OCI-LY7 (cell line): ENCODE measurements around the gene SALL3. TPM values are rescaled to one million over a fixed set of nuclear protein-coding genes. Genes with fewer than 3 reads are reported as not detected.

ENCODE experiments used
- BruUV-seq: library from RNA; stranded (reverse); fragments of 400-500 nt; replicated peaks from 2 replicates; lab custom pipeline; 2021; lab: Mats Ljungman, UMichigan
- CTCF ChIA-PET: fragments of 300-600 bp; sonication (Branson Sonifier 250); formaldehyde crosslinking; loops from one replicate; lab custom pipeline; 2022; ENCODE audit warnings: antibody characterized with exemption; ENCODE audit not compliant: unreplicated experiment; lab: Charles Lee
- POLR2A ChIA-PET: fragments of 300-600 bp; sonication (Branson Sonifier 250); formaldehyde crosslinking; loops from one replicate; lab custom pipeline; 2022; ENCODE audit warnings: antibody characterized with exemption; lab: Charles Lee
- DNase-seq: peaks from one replicate; pipeline ENCODE4 v3.0.0-alpha.2; 2015; ENCODE audit warnings: low spot score
- H2AFZ ChIP-seq: fragments of 200-600 bp; sonication (generic), shearing (Covaris generic); 2 replicates; pipeline ENCODE4 v1.6.1; 2014; ENCODE audit warnings: mild to moderate bottlenecking, antibody characterized with exemption, low read length, moderate library complexity
- H3K27ac ChIP-seq: fragments of 200-600 bp; sonication (generic); 2 replicates; pipeline ENCODE4 v1.5.1; 2014; ENCODE audit warnings: mixed run types, low read depth, mild to moderate bottlenecking, moderate library complexity, low read length, inconsistent platforms; ENCODE audit not compliant: poor library complexity, severe bottlenecking
- H3K36me3 ChIP-seq: fragments of 200-600 bp; sonication (generic); 2 replicates; pipeline ENCODE4 v1.6.1; 2014; ENCODE audit warnings: mild to moderate bottlenecking, antibody characterized with exemption, low read length, moderate library complexity, mixed read lengths; ENCODE audit not compliant: insufficient read depth
- H3K4me1 ChIP-seq: fragments of 200-600 bp; sonication (generic); 2 replicates; pipeline ENCODE4 v1.5.1; 2014; ENCODE audit warnings: mild to moderate bottlenecking, low read length; ENCODE audit not compliant: insufficient read depth, poor library complexity, severe bottlenecking
- H3K4me2 ChIP-seq: fragments of 200-600 bp; sonication (generic); 2 replicates; pipeline ENCODE4 v1.6.1; 2014; ENCODE audit warnings: mild to moderate bottlenecking, low read length
- H3K4me3 ChIP-seq: fragments of 200-600 bp; sonication (generic); 2 replicates; pipeline ENCODE4 v1.5.1; 2014; ENCODE audit warnings: mild to moderate bottlenecking, low read depth, low read length; ENCODE audit not compliant: poor library complexity, severe bottlenecking
- H3K79me2 ChIP-seq: fragments of 200-600 bp; sonication (generic); 2 replicates; pipeline ENCODE4 v1.6.1; 2016; ENCODE audit warnings: low read depth, mild to moderate bottlenecking, low read length, moderate library complexity, mixed read lengths; ENCODE audit not compliant: insufficient read depth
- H3K9me2 ChIP-seq: fragments of 200-600 bp; sonication (generic); 2 replicates; pipeline ENCODE4 v1.6.1; 2016; ENCODE audit warnings: mild to moderate bottlenecking, low read length, mixed read lengths; ENCODE audit not compliant: insufficient read depth
- H3K9me3 ChIP-seq: fragments of 200-600 bp; sonication (generic); 2 replicates; pipeline ENCODE4 v1.6.1; 2014; ENCODE audit warnings: mild to moderate bottlenecking, mixed run types, low read length, mixed read lengths
- H4K20me1 ChIP-seq: fragments of 200-600 bp; sonication (generic); 2 replicates; pipeline ENCODE4 v1.6.1; 2014; ENCODE audit warnings: mild to moderate bottlenecking, antibody characterized with exemption, low read length, moderate library complexity, mixed read lengths; ENCODE audit not compliant: insufficient read depth
- CTCF ChIP-seq: fragments of 200-600 bp; sonication (generic); conservative IDR thresholded peaks from 2 replicates; pipeline ENCODE4 v1.5.1; 2014; ENCODE audit warnings: mild to moderate bottlenecking, antibody characterized with exemption, low read length, moderate library complexity, mixed read lengths
- EZH2phosphoT487 ChIP-seq: fragments of 200-600 bp; sonication (generic); IDR thresholded peaks from 2 replicates; pipeline ENCODE4 v1.6.1; 2018; ENCODE audit warnings: low read depth, borderline replicate concordance, mild to moderate bottlenecking, mixed run types, antibody characterized with exemption, low read length, moderate library complexity, mixed read lengths
- intact Hi-C: fragments of 100-400 bp; cut with micrococcal nuclease; formaldehyde crosslinking; loops from one replicate; pipeline ENCODE4 v1.10.0; 2022; ENCODE audit not compliant: unreplicated experiment
- total RNA-seq, 2 experiments: library from RNA; depleted of rRNA in 1 of 2; stranded (reverse); fragments of >200 nt in 1 of 2; shearing (Covaris generic) in 1 of 2; gene quantifications; 2 replicates each; pipeline ENCODE4 v1.2.3, GENCODE V29; 2014 to 2022

The SALL3 gene
- total RNA-seq, 2 experiments from 2014 or later, result not detected

GRCh38 chr18:78998371-78999071 lies 18.9 kb downstream of the SALL3 start:
- intact Hi-C loops, result no loop called here
- Histone ChIP-seq H4K20me1 (no peaks in the 10 kb centered on the region), H2AFZ (no peak overlapping the region), H3K4me3 (no peak overlapping the region), H3K79me2 (no peaks in the 10 kb centered on the region), H3K9me3 (no peaks in the 10 kb centered on the region), H3K36me3 (no peaks in the 10 kb centered on the region), H3K9me2 (no peaks in the 10 kb centered on the region), H3K4me2 (no peak overlapping the region), H3K4me1 (no peaks in the 10 kb centered on the region), H3K27ac (no peak overlapping the region)
- DNase-seq, result no peak
- BruUV-seq, result no TSS peak
- TF ChIP-seq CTCF (no peak), EZH2phosphoT487 (no peak)
- ChIA-PET POLR2A (no interaction called here), CTCF (no interaction called here)

- ChIA-PET POLR2A (interaction anchor here (0.7 to 1.0 kb wide), 3 partner anchors 16 to 743 kb away, joined by 3 to 4 read pairs (median 3); no protein-coding TSS in a partner anchor), CTCF (no interaction called here)
- BruUV-seq, result no TSS peak
- no peaks in the 10 kb centered on the region for H3K9me2 ChIP-seq
- no peaks in the 10 kb centered on the region for H3K4me1 ChIP-seq
- H3K4me3 ChIP-seq, result no peak overlapping the region
- no peak for TF ChIP-seq CTCF
- no peak for TF ChIP-seq EZH2phosphoT487
- intact Hi-C loops, result no loop called here
- no peaks in the 10 kb centered on the region for H3K9me3 ChIP-seq
- H3K36me3 ChIP-seq, result no peaks in the 10 kb centered on the region
- H3K79me2 ChIP-seq, result no peaks in the 10 kb centered on the region
- H2AFZ ChIP-seq, result no peak overlapping the region
- no peak overlapping the region for H3K4me2 ChIP-seq
- no peaks in the 10 kb centered on the region for H4K20me1 ChIP-seq
- DNase-seq, result no peak
- no peak overlapping the region for H3K27ac ChIP-seq
Measured at GRCh38 chr18:78999939-79000338, 20.3 kb downstream of the SALL3 start.

- no peak overlapping the region for H3K27ac ChIP-seq
- no peak overlapping the region for H2AFZ ChIP-seq
- H3K4me2 ChIP-seq, result no peak overlapping the region
- TF ChIP-seq EZH2phosphoT487 (no peak), CTCF (no peak)
- no TSS peak for BruUV-seq
- H3K36me3 ChIP-seq, result no peaks in the 10 kb centered on the region
- H3K9me3 ChIP-seq, result no peaks in the 10 kb centered on the region
- H3K79me2 ChIP-seq, result no peaks in the 10 kb centered on the region
- H3K4me3 ChIP-seq, result no peak overlapping the region
- H3K4me1 ChIP-seq, result no peaks in the 10 kb centered on the region
- intact Hi-C loops, result no loop called here
- no peak for DNase-seq
- H4K20me1 ChIP-seq, result no peaks in the 10 kb centered on the region
- ChIA-PET CTCF (no interaction called here), POLR2A (interaction anchor here (1.0 kb wide), 1 partner anchor 17 kb away, joined by 3 read pairs; no protein-coding TSS in a partner anchor)
- H3K9me2 ChIP-seq, result no peaks in the 10 kb centered on the region
Measured at GRCh38 chr18:79000997-79001396, 21.4 kb downstream of the SALL3 start.
